Stimulated activated CD8-positive, alpha-beta memory T cell treated with anti-CD3 and anti-CD28 coated beads, Interleukin-7, amount 100 ng/mL, for 24 hours (primary cell): ENCODE results near the gene EFNA2.
"Not testable (repeated sequence)": the region's sequence is repeated elsewhere in the genome, so short reads cannot be mapped to it uniquely, and the experiment has no call there.

Source experiments
- DNase-seq: peaks from one replicate; pipeline ENCODE4 v3.0.0-alpha.2; 2020; ENCODE audit warnings: low read depth

Gene EFNA2

DNA sequence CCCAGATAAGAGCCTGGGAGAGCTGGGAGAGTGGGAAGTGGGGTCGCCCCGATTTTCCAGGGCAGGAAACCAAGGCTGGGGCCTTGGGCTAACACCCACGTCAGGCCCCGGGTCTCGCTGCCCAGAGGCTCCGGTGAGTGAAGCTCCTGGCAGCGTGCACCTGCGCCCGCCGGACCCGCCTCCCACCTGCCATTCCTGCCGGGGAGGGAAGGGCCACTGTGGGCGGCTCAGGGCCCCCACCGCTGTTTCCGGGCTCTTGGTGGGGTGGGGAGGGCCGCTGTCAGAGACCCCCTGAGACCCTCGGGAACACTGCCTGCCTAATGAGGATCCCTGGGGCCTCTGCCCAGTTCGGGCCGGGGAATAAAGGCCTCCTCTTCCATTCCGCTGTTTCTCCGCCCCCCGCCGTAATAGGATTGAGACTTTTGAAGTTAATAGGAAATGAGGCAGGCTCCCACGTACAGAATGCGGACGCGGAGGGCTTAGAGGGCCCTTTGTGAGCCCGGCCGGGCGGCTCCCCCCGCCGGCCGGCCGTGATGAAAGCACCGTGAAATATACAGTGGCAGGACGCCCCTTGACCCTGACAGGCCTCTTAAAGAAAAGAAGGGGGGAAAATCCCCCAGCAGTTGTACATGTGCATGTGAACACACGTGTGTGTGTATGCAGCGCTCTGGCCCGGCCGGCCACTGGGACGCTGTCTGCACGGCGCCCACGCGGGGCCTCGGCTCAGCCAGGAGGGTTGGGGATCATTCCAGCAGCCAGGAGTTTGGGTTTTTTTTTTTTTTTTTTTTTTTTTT, 33.2 kb downstream of the EFNA2 start:
- DNase-seq = no peak

DNA sequence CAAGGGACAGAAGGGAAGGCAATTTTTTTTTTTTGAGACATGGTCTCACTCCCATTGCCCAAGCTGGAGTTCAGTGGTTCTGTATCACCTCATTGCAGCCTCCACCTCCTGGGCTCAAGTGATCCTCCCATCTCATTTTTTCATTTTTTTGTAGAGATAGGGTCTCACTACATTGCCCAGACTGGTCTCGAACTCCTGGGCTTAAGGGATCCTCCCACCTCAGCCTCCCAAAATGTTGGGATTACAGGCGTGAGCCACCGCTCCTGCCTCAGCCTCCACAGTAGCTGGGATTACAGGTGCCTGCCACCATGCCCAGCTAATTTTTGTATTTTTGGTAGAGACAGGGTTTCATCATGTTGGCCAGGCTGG, 34.6 kb downstream of the EFNA2 start:
- DNase-seq = not testable (repeated sequence)

GRCh38 chr19:1321539-1321938, 35.9 kb downstream of the EFNA2 start:
- no peak for DNase-seq

GRCh38 chr19:1322198-1322981, 36.7 kb downstream of the EFNA2 start:
- no peak for DNase-seq

DNA sequence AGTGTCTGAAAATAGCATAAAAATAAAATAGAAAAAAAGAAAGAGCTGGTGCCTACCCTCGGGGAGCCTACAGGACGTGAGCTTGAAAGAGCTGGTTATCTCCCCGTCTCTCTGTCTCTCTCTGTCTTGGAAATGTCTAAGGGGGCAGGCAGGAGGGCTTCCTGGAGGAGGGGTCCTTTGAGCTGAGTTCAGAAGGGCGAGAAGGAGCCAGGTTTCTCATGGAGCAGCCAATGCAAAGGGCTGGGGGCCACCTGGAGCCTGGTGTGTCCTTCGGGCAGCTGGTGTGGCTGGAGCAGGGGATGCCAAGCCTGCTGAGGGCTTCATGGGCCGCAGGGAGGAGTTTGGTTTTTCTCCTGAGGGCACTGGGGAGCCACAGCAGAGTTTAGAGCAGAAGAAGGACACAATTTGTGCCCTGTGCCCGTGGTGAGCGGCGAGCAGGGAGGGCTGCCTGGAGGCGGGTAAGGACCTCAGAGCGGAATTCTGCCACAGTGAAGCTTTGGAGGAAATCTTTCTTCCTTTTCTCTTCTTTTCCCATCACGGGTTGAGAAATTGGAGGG, 38.7 kb downstream of the EFNA2 start:
- DNase-seq = no peak

- no peak for DNase-seq
Observed at GRCh38 chr19:1324806-1325567, 39.3 kb downstream of the EFNA2 start.

- no peak for DNase-seq
Observed at GRCh38 chr19:1325568-1326294, 40.1 kb downstream of the EFNA2 start.

DNA sequence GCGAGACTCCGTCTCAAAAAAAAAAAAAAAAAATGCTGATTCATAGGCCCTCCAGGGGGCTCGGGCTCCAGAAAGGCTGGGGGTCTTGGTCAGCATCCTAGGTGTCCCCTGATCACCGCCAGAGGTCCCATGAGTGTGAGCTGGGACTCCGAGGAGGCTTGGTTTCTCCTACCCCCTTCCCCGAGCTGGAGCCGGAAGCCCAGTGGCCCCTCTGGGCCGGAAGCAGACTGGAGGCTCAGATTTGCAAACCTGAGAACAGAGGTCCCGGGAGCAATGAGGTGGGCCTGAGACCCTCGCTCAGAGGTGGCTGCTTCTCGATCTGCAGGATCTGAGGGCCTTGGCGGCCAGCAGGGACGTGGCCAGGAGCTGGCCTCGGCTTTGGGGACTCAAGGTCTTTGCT, 41.5 kb downstream of the EFNA2 start:
- DNase-seq = no peak

DNA sequence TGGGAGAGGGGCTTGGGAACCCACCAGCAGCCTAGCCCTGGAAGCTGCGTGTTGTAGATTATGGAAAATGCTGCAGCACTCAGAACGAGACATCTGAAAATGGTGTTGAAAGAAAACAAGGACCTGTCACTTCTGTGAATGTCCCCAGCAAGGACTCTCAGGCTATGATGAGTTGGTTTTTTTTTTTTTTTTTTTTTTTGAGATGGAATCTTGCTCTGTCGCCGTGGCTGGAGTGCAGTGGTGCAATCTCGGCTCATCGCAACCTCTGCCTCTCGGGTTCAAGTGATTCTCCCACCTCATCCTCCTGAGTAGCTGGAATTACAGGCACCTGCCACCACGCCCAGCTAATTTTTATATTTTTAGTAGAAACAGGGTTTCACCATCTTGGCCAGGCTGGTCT, 46.5 kb downstream of the EFNA2 start:
- not testable (repeated sequence) for DNase-seq

GRCh38 chr19:1336079-1336684, 50.5 kb downstream of the EFNA2 start:
- DNase-seq = no peak

DNA sequence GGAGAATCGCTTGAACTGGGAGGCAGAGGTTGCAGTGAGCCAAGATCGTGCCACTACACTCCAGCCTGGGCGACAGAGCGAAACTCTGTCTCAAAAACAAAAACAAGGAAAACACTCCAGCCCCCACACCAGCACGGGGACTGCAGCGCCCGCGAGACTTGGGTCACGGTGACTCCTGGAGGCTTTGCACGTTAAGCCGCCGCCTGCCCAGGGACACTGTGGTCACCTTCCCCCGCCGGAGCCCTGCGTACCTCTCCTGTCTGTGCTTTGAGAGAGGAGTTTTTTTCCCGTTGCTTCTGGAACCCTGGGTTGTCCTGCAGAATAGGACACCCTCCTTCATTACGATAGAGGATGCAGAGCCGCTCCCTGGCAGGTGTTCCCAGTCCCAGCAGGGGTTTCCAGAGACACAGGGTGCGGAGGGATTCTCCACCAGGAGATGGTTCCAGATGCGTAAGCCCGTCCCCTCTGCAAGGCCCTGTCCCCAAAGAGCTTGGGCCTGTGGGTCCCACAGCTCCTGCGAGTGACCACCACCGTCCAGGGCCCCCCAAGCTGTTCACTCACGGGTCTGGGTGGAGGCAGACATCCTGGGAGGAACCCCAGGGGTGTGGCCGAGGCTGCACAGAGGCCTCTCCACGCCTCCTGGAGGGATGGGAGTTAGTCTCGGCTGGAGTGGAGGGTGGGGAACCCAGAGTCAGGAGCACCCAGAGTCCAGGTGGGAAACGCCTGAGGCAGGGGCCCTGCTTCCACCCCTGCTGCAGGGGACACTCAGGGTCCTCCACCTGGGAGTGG, 55.2 kb downstream of the EFNA2 start:
- no peak for DNase-seq

GRCh38 chr19:1343041-1343440, 57.4 kb downstream of the EFNA2 start:
- DNase-seq = no peak

GRCh38 chr19:1349211-1349610, 63.5 kb downstream of the EFNA2 start:
- no peak for DNase-seq

DNA sequence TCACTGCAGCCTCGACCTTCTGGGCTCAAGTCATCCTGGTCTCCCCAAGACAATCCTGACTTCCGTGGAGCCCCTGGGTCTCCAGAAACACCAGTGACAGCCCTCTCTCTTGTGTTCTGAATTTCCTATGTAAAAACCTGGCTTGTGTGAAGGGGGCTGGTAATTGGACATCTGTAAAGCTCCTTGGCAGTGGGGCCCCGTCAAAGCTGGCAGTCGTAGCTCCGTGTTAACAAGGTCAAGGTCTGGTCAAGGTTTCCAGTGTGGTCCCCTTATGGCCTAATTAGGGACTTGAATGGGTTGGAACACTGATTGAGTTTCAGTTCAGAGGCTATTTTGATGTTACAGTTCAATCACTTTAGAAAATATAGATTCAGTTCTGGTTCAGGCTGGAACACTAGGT, 65.2 kb downstream of the EFNA2 start:
- no peak for DNase-seq
